Measurements from ENCODE around the gene ZNF787.
A peak's percentile ranks its signal among the peaks of the same experiment; 100 is the strongest.
"Not testable (repeated sequence)": the region's sequence is repeated elsewhere in the genome, so short reads cannot be mapped to it uniquely, and the experiment has no call there.

ZNF787 gene

DNA sequence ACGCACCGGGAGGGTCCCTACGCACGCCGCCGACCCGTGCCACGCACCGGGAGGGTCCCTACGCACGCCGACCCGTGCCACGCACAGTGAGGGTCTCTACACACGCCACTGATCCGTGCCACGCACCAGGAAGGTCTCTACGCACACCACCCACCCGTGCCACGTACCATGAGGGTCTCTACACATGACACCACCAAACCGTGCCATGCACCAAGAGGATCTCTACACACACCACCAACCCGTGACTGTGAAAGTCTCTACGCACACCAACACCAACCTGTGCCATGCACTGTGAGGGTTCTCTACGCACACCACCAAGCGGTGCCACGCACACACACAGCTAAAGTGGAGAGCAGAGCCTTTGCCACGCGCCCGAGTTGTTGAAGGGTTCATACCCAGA lies 16.7 kb downstream of the ZNF787 start:
- DNase-seq = no peak

DNA sequence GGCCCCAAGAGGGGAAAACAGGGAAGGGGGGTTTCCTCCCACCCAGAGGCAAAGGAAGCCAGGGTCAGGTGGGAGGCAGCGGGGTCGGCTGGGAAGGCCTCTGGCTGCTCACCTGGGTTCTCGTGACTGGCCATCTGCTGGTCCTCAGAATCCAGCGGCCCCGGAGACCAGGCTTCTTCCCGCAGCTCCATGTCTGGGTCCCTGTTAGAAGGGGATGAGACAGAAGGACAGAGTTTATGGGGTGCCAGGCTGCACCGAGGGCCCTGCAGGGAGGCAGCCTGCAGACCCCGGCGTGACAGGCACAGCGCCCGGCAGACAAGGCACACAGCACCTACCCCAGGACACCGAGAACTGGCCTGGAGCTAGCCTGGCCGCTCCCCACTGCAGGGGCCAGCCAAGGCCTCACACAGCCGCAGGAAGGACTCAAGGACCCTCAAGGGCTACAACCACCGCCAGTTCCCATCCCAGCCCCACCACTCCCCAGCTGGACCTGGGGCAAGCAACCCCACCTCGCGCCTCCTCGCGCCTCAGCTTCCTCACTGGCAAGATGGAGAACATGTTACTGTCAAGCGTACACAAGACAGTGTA lies 18.0 kb downstream of the ZNF787 start:
- DNase-seq = no peak

DNA sequence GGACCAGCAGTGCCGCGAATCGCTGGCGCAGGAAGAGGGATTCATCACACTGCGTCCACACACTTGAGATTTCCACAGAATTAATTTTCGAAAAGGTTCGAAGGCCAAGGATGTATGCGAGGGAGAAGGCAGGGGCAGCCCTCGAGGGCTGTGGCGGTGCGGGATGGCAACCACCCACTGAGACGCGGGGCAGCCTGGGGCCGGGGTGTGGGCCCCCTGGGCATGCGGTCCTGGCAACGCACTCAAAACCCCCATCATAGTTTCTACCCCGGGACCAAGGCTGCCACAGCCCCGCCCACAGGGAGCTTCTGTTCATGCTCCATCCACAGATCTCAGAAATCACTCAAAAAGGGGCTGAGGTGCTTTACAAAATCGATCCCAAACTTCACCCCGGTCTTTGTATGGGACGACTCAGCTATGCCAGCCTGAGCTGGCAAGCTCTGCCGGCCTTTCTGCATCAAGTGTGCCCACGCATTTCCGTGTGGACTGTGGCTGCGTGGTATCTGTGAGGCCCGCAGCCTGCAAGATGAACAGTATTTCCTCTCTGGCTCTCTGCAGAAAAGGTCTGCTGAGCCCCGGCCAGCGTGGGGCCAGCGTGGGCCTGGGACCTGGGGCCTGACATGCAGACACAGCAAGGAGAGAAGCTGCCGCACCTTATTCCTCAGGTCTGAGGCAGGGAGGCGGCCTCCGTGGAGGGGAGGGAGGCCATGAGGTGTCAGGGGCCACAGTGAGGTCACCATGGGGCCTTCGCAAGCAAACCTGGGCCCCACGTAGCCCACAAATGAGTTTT lies 19.2 kb downstream of the ZNF787 start:
- DNase-seq = no peak

DNA sequence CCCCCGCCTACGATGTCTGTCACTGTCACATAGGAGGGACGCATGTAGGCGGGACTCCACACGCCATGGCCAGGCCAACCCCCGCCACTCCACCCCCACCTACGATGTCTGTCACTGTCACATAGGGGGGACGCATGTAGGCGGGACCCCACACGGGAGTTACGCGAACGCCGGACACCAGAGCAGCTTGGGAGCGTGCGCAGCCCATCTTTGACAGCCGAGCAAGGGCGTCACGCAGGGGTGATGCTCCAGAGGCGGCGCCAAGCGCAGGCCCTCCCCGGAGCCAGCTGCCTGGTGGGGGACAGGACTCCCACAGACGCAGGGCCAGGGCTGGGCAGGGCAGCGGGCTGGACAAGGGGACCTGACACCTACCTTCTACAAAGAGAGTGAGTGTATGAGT lies 20.0 kb downstream of the ZNF787 start:
- DNase-seq = no peak

DNA sequence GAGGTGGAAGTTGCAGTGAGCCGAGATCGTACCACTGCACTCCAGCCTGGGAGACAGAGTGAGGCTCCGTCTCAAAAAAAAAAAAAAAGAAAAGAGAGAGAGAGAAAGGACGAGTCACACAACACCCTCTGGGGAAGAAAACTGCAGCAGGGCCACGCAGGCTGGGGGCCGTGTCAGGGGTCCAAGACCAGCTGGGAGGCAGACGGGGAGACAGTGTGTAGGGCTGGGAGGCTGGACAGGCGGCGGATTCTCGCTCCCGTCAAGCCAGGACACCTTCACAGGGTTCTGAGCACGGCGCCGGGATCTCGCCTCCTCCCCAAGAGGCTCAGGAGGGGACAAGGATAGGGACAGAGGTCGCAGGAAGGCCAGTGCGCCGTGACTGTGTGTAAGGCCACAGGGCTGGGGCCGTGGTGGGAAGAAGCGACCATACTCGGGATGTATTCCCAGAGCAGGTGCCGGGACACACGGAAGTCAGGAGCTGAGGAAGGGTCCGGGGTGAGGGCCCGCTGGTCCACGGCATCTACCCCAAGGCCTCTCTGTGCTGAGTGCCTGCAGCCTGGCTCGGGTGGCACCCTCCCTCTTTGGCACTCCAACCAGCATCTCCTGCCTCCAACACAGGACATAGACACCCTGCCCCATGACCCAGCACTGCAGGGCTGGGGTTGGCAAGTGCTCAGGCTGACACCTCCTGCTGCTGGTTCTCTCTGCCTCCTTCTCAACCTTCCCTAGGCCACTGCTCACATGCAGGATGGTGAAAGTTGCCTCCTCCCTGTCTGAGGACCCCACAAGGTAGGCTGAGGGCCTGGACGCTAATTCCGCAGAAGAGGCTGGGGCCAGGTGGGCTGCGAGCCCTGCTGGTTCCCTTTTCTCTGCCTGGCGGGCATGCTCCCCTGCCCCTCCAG lies 21.2 kb downstream of the ZNF787 start:
- DNase-seq = no peak

DNA sequence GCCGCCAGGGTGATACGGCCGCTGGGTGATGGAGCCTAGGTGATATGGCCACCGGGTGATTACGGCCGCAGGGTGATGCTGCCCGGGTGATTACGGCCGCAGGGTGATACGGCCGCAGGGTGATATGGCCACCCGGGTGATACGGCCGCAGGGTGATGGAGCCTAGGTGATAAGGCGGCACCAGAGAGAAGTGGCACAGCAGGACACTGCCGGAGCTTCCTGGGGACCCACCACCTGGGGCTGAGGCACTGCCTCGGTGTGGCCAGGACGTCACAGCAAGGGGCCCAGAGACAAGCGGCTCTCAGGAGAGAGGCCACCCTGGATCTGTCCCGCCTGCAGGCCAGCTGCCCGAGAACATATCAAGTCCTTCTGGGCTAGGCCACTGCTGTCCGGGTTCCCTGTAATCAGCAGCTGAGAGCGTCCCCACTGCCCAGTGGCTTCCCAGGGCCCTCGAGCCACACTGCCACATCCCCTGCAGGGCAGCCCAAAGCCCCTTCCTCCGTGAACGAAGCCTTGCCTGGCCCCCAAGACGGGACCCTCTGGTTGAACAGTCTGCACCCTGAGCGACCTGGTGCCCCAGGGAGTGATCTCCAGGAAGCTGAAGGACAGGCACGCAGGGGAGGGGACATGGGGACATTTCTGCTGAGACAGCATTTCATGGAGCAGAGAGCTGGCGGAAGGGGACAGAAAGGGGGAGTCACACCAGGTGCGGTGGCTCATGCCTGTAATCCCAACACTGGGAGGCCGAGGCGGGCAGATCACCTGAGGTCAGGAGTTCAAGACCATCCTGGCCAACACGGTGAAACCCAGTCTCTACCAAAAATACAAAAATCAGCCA lies 22.1 kb downstream of the ZNF787 start:
- DNase-seq = no peak

DNA sequence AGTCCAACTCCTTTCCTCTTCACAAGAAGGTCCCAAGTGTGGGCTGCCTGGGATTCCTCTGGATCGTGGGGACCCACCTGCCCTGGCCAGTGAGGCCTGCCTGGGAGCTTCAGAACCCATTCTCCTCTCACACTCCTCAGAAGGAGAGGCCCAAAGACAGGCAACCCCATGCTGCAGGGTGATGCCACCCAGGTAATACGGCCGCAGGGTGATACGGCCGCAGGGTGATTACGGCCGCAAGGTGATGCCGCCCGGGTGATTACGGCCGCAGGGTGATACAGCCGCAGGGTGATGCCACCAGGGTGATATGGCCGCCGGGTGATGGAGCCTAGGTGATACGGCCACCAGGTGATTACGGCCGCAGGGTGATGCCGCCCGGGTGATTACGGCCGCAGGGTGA lies 22.9 kb downstream of the ZNF787 start:
- DNase-seq = not testable (repeated sequence)

DNA sequence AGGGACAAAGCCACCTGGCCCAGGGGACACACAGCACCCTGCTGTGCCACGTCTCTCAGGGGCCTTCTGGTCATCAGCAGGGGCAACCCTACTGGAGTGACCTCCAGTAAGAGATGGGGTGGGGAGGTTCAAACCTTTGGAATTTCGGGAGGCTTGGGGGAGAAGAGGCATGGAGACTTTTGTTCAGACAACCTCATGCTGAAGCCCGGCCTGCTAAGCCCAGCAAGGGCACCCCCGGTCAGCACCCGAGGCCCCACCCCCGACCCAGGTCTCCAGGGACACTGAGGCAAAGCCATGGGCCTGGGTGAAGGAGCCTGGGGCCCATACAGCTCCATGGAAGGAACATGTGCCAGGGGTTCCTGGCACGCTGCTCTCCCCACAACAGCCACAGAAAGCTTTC lies 23.3 kb downstream of the ZNF787 start:
- no peak for DNase-seq

DNA sequence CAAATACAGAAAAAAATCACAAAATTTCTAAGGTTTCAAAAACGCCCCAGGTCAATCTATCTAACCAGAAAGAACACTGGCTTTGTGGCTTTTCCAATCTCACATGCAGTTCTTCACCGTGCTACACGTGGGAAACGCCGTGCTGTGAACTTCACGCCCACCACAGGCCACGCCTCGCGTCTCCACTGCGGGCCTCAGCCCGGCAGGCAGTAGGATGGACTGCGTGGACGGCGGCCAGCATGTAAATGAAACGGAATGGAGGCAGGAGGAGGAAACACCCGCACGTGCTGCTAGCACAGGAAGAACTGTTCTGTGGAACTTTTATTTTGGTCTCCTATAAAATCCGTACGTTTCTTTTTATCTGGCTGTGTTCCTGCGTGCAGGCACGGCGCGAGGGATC lies 23.8 kb downstream of the ZNF787 start:
- DNase-seq = no peak

DNA sequence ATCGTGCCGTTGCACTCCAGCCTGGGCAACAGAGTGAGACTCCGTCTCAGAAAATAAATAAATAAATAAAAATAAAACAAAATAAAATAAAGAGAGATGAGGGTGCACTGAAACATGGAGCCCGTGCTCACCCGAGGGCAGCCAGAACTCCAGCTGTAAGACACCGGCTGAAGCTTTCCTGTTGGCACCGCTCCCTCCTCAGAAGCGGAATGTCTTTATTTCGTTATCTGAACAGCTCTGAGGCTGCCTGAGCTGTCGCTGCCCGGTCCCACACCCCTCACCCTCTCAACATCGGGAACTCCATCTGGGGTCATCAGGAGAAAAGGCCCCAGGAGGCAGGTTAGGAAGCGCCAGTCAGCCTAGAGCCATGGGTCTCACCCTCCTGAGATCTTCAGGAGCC lies 24.4 kb downstream of the ZNF787 start:
- DNase-seq = no peak

DNA sequence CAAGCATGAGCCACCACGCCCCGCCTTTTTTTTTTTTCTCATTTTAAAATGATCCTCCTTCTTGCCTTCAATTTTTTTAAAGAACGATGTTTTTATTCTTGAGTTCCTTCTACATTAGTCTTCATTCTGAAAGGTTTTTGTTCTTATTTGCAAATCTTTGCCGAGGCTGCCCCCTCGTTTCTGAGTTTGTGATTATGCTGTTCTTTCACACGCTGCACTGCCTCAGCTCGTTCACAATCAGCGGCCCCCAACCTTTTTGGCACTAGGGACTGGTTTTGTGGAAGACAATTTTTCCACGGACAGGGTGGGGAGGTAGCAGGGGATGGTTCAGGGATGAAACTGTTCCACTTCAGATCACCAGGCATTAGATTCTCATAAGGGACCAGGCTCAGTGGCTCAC lies 26.6 kb downstream of the ZNF787 start:
- no peak for DNase-seq

DNA sequence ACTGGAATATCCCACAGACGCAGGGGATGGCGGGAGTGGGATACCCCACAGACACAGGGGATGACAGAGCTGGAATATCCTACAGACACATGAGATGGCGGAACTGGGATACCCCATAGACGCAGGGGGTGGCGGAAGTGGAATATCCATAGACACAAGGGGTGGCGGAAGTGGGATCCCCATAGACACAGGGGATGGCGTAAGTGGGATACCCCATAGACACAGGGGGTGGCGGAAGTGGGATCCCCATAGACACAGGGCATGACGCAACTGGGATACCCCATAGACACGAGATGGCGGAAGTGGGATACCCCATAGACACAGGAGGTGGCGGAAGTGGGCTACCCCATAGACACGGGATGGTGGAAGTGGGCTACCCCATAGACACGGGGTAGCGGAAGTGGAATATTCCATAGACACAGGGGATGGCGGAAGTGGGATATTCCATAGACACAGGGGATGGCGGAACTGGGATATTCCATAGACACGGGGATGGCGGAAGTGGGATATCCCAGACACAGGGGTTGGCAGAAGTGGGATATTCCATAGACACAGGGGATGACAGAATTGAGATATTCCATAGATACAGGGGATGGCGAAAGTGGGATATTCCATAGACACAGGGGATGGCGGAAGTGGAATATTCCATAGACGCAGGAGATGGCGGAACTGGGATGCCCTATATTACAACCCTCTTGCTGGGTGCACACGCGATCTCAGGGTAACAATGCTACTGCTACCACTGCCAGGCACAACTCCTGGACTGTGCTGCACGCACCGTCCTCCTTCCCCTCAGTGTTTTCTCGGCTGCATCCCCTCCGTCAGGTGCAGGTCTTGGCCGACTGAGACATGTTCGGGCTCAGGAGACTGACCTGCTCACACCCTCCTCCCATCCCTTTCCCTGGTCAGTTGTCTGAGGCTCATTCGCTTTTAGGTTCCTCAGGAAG lies 28.1 kb downstream of the ZNF787 start:
- DNase-seq = no peak

DNA sequence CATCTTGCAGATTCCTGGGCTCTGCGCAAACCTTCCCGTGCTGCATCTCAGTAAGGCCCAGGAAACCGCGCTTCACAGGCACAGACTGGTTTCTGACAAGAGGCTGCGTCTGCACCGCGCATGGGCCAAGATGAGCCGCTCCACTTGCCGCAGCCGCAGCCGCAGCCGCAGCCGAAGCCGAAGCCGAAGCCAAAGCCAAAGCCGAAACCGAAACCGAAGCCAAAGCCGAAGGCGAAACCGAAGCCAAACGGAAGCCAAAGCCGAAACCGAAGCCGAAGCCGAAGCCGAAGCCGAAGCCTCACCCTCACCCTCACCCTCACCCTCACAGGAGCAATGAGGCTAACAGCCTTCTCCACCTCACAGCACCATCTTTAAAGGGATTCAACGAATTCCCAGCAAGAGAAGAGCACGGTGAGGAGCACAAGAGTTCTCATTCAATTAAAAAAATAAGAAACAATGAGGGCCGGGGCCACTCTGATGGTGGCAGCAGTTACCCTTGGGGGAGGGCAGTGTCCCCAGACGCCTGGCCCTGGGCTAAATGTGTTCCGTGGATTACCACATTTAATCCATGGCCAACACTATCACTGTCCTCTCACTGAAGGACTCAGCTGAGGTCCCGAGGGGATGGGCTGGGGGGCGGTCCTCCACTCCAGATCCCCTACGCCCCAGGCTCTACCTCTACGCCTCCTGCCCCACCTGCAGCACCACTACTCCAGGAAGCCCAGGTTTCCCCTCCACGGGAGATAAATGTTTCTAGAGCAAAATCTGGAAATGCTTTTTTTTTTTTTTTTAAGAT lies 29.1 kb downstream of the ZNF787 start:
- DNase-seq = no peak

DNA sequence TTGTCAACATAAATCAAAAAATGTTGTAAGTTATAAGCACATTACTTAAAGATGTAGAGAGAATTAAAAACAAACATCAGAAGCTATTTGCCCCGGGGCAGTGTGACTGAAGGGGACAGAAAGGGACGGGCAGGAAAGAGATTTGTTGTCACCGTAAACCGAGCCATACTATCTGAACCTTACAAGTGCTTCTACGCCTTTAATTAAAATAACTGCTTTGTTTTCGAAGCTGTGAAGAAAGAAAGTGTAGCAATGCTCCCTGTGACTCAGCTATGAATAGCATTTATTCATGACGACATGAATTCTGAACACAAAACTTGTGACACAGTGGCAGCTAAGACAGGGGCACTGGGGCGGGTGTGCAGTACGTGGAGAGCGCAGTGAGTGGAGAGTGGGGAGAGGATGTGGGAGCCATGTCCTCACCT lies 30.0 kb downstream of the ZNF787 start:
- peak in 2 of 14 donors; percentile 14 to 61 for DNase-seq

DNA sequence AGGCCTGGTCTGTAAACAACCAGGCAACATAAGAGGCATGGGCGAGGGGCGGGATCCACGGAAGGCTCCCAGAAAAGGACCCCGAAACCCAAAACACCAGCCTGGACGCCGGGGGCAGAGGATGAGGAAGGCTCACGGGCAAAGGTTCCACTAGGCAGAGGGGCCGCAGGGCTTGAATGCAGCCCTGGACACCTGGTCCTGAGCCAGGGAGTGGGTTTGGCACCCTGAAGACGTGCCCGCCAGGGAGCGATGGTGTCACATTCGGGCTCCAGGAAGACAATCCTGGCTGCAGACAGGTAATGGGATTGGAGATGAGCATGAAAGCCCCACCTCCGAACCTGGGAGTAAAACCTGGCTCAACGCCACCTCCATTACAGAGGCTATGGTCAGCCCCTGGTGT lies 31.8 kb downstream of the ZNF787 start:
- no peak for DNase-seq

DNA sequence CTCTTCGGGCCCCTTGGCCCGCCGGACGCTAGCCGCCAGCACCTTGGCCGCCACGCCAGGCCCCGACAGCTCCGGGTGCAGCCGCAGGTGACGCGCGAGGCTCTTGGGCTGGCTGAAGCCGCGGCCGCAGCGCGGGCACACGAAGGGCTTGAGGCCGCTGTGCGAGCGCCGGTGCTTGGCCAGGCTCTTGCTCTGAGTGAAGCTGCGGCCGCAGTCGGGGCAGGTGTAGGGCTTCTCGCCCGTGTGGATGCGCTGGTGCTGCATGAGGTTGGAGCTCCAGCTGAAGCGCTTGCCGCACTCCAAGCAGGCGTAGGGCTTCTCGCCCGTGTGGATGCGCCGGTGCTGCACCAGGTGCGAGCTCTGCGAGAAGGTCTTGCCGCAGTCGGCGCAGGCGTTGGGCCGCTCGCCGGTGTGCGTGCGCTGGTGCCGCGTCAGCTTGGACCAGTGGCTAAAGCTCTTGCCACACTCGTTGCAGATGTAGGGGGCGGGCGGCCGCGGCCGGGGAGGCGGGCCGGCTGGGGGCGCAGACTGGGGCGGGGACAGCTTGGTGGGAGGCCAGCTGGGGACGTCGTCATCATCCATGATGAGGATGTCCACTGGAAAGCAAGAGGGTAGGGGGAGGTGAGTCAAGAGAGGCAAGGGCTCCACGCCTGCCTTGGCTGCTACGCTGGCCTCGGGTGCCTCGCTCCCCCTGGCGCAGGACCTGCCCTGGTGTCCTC lies 32.4 kb downstream of the ZNF787 start:
- no peak for DNase-seq

DNA sequence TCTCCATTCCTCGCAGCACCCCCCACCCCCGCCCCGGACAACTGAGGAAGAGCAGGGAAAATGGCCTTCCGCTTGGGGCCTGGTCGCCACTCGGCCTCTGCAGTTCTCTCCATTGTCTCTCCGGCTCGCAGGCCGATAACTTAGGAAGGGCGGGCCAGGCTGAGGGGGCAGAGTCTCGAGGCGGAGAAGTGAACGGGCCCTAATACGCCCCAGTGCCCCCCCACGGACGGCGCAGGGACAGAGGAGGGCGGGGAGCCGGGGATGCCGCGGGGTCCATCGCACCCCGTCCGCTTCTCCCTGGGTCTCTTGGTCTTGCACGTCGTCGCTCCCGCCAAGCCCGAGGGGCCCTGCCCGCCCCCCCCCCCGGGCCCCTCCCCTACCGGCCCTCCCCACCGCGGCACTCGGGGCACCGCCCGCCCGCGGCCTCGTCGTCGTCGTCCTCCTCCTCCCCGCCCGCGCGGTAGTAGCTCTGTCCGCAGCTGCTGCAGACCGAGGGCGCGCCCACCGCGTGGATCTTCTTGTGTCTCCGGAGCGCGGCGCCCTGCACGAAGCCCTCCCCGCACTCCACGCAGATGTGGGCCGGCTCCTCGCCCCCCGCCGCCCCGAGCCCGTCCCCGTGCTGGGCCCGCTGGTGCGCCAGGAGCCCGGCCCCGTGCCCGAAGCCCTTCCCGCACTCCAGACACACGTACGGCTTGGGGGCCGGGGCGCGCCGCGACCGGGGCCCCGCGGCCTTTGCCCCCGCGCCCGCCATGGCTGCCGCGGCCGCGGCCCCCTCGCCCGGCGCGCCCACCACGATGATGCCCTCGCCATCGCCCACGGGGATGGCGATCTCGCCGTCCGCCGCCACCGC lies 33.2 kb downstream of the ZNF787 start:
- DNase-seq = no peak

DNA sequence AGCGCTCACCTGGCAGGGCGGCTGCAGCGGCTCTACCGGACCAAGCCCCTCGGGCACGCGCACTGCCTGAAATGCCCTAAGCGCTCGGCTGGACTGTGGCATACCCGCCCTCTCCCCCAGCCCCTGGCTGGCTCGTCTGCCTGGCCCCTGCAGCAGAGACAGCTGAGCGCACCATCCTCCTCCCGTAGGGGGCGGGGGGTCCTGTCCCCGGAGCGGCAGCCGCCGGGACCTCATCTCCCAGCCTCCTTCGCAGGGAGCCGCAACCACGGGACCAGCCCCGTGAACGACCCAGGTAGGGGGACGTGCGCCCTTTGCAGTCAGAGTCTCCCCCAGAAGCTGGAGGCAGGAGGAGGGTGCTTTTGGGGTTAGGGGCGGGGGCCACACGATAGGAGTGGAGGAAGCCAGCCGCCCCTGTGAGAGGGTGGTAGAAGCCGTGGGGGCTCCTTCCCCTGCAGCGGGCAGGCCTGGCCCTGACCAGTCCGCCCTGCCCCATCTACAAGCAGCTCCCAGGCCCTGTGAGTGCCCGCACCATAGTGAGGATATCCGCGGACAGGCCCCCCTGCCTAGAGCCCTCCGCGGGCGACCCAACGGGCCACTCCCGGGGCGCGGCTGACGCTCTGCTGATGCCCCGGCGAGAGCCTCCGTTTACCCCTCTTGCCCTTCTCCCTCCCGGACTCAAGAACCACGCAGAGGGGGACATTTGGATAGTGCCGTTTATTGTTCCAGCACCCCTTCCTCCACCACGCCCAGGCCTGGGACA lies 34.2 kb downstream of the ZNF787 start:
- DNase-seq = no peak
